GM12878 (cell line): ENCODE measurements around the gene APOE. TPM values are rescaled to one million over a fixed set of nuclear protein-coding genes. Genes with fewer than 3 reads are reported as not detected.
"Not testable (repeated sequence)": the region's sequence is repeated elsewhere in the genome, so short reads cannot be mapped to it uniquely, and the experiment has no call there.

Experiments
- ATAC-seq: fragments of 200-7000 bp; cut with Tn5 transposase; 3 replicates; pipeline ENCODE4 v1.9.1; 2020; ENCODE audit warnings: mild to moderate bottlenecking, moderate library complexity
- BruUV-seq: library from RNA; stranded (reverse); fragments of 400-500 nt; replicated peaks from 2 replicates; lab custom pipeline; 2021; lab: Mats Ljungman, UMichigan
- CTCF ChIA-PET: fragments of 300-600 bp; sonication (Branson Sonifier 250); formaldehyde crosslinking; extraction: SDS; loops from one replicate; lab custom pipeline; 2021; ENCODE audit warnings: inconsistent platforms; lab: Yijun Ruan, JAX
- POLR2A ChIA-PET: fragments of 350-600 bp; formaldehyde crosslinking; extraction: SDS; loops from one replicate; lab custom pipeline; 2021; ENCODE audit warnings: inconsistent platforms; lab: Charles Lee
- RAD21 ChIA-PET: fragments of 300-600 bp; sonication (Branson Sonifier 250); formaldehyde crosslinking; loops from one replicate; lab custom pipeline; 2023; ENCODE audit warnings: antibody characterized with exemption; ENCODE audit not compliant: unreplicated experiment; lab: Charles Lee
- SMC1A ChIA-PET: fragments of 300-600 bp; sonication (Branson Sonifier 250); formaldehyde crosslinking; loops from one replicate; lab custom pipeline; 2023; ENCODE audit not compliant: unreplicated experiment, uncharacterized antibody; lab: Charles Lee
- DNase-seq: peaks from one replicate; pipeline ENCODE4 v3.0.0-alpha.2; 2011; ENCODE audit warnings: low read depth, low spot score
- FAIRE-seq: peaks from 3 replicates; lab custom pipeline; 2011; peaks lifted over from hg19 to GRCh38; lab: Jason Lieb, UNC
- H2AFZ ChIP-seq: 2 replicates; pipeline ENCODE4 v1.6.0; 2011; ENCODE audit warnings: low read depth, low read length, control low read depth; ENCODE audit not compliant: control insufficient read depth
- H3K27ac ChIP-seq: 2 replicates; pipeline ENCODE4 v1.5.1; 2011; ENCODE audit warnings: control low read depth; ENCODE audit not compliant: control insufficient read depth, insufficient read depth
- H3K27me3 ChIP-seq, 2 experiments: replicated peaks in 1 of 2; 2 replicates each; pipeline versions ENCODE4 v1.6.0 to v1.6.1; 2011; ENCODE audit warnings: low read length in 1 of 2; ENCODE audit not compliant: control insufficient read depth in 2 of 2, insufficient read depth in 2 of 2
- H3K36me3 ChIP-seq, 2 experiments: 2 replicates each; pipeline ENCODE4 v1.5.1; 2011; ENCODE audit warnings: low read length in 1 of 2; ENCODE audit not compliant: control insufficient read depth in 2 of 2, insufficient read depth in 2 of 2
- H3K4me1 ChIP-seq: 2 replicates; pipeline ENCODE4 v1.6.1; 2011; ENCODE audit warnings: mild to moderate bottlenecking, low read length, moderate library complexity, mixed read lengths; ENCODE audit not compliant: control insufficient read depth, insufficient read depth
- H3K4me2 ChIP-seq: 2 replicates; pipeline ENCODE4 v1.6.0; 2011; ENCODE audit warnings: control low read depth; ENCODE audit not compliant: control insufficient read depth, insufficient read depth
- H3K4me3 ChIP-seq: fragments of 200-600 bp; sonication (generic); 2 replicates; pipeline ENCODE4 v1.5.1; 2016
- H3K79me2 ChIP-seq: 2 replicates; pipeline ENCODE4 v1.6.0; 2011; ENCODE audit warnings: low read length; ENCODE audit not compliant: control insufficient read depth, insufficient read depth
- H3K9ac ChIP-seq: 2 replicates; pipeline ENCODE4 v1.8.0; 2011; ENCODE audit warnings: low read length, control low read depth, mixed read lengths; ENCODE audit not compliant: control insufficient read depth, insufficient read depth
- H3K9me3 ChIP-seq: replicated peaks from 3 replicates; pipeline ENCODE4 v1.5.1; 2011; ENCODE audit warnings: mild to moderate bottlenecking, low read length; ENCODE audit not compliant: control insufficient read depth, insufficient read depth
- H4K20me1 ChIP-seq: 2 replicates; pipeline ENCODE4 v1.6.0; 2011; ENCODE audit not compliant: control insufficient read depth, insufficient read depth
- ATF2 ChIP-seq: IDR thresholded peaks from 2 replicates; pipeline ENCODE4 v1.6.1; 2012; ENCODE audit warnings: low read length, inconsistent platforms
- BRCA1 ChIP-seq: IDR thresholded peaks from 2 replicates; pipeline ENCODE4 v1.6.1; 2011; ENCODE audit warnings: low read depth, low read length, improper control_type of control experiment
- CEBPB ChIP-seq, 2 experiments: fragments of 150-350 bp in 1 of 2; IDR thresholded peaks; 2 replicates each; pipeline ENCODE4 v1.6.1; 2012 to 2014; ENCODE audit warnings: low read depth in 2 of 2, low read length in 2 of 2, borderline replicate concordance in 1 of 2, inconsistent platforms in 1 of 2
- NR2F1 ChIP-seq: fragments of 450-650 bp; conservative IDR thresholded peaks from 2 replicates; pipeline ENCODE4 v1.6.1; 2017; ENCODE audit warnings: mild to moderate bottlenecking
- PKNOX1 ChIP-seq: fragments of 450-650 bp; IDR thresholded peaks from 2 replicates; pipeline ENCODE4 v1.6.1; 2016; ENCODE audit warnings: mild to moderate bottlenecking
- RAD21 ChIP-seq: IDR thresholded peaks from 2 replicates; pipeline ENCODE4 v1.6.1; 2011; ENCODE audit warnings: mild to moderate bottlenecking, low read depth, low read length, moderate library complexity; ENCODE audit not compliant: insufficient read depth
- SIX5 ChIP-seq: IDR thresholded peaks from 2 replicates; pipeline ENCODE4 v1.6.1; 2011; ENCODE audit warnings: mild to moderate bottlenecking, low read depth, low read length, moderate library complexity; ENCODE audit not compliant: severe bottlenecking
- SP1 ChIP-seq: IDR thresholded peaks from one replicate; pipeline ENCODE4 v1.6.1; 2011; ENCODE audit warnings: low read depth, low read length
- ZNF687 ChIP-seq: fragments of 450-650 bp; IDR thresholded peaks from 2 replicates; pipeline ENCODE4 v1.6.1; 2017; ENCODE audit warnings: mild to moderate bottlenecking, moderate library complexity
- WGBS: methylation state at CpG from one replicate; pipeline ENCODE4 v1.1.6; 2016; ENCODE audit warnings: low lambda C conversion rate; ENCODE audit not compliant: insufficient replicate concordance, insufficient coverage; ENCODE audit errors: missing lambda C conversion rate; 5-methylcytosine and 5-hydroxymethylcytosine counted together
- in situ Hi-C: fragments of 300-500 bp; cut with MboI; formaldehyde crosslinking; loops from 9 replicates; pipeline ENCODE4 v1.14.3; 2018; ENCODE audit warnings: mixed read lengths
- intact Hi-C: fragments of 100-400 bp; cut with micrococcal nuclease; formaldehyde crosslinking; loops from one replicate; pipeline ENCODE4 v1.14.2; 2022; ENCODE audit not compliant: unreplicated experiment
- polyA plus RNA-seq, 11 experiments: library from polyadenylated mRNA; depleted of rRNA in 4 of 11; unstranded in 6 of 11; stranded (reverse) in 5 of 11; fragments of >200 nt; fragmentation: Nextera tagmentation in 4 of 11; fragmentation: Illumina TruSeq in 1 of 11; extraction: Ambion mirVana in 4 of 11; extraction: Trizol in 1 of 11; gene quantifications; 1 replicate in 1 of 11; 2 replicates in 10 of 11; pipeline versions ENCODE4 v1.2.1 to v1.2.3, GENCODE V29; 2011 to 2016; ENCODE audit warnings: inconsistent platforms in 2 of 11, missing spikeins in 2 of 11, low read depth in 1 of 11
- total RNA-seq, 4 experiments: library from RNA; depleted of rRNA in 3 of 4; stranded (reverse); fragments of >200 nt in 3 of 4; fragmentation: Illumina TruSeq in 1 of 4; extraction: Trizol in 1 of 4; gene quantifications; 2 replicates each; pipeline versions ENCODE4 v1.2.1 to v1.2.3, GENCODE V29; 2013 to 2021

The APOE gene
- total and polyA plus RNA-seq, 10 of the 15 experiments (the other 5 are each of a cell fraction or from before 2014, with no cell fraction given): 0.22 to 3.7 (median 0.44) TPM; not detected in 4

- CTCF ChIA-PET, H4K20me1 ChIP-seq, H3K9ac ChIP-seq, DNase-seq, in situ Hi-C loops, H3K4me1 ChIP-seq, H3K4me2 ChIP-seq, H3K4me3 ChIP-seq, H3K27ac ChIP-seq, POLR2A ChIA-PET, intact Hi-C loops, H3K79me2 ChIP-seq, H3K36me3 ChIP-seq, H2AFZ ChIP-seq, BruUV-seq, FAIRE-seq, H3K9me3 ChIP-seq, H3K27me3 ChIP-seq, SMC1A ChIA-PET: not testable (repeated sequence)
- peak; percentile 17; the same call in 2 of the 3 replicates for ATAC-seq
- RAD21 ChIA-PET: interaction anchor here (0.5 kb wide), 1 partner anchor 71 kb away, joined by 4 read pairs; no protein-coding TSS in a partner anchor
- WGBS: 30% methylated on average over 17 of the region's 19 CpGs
These were observed 20.9 kb downstream of the APOE start for GRCh38 chr19:44926245-44927077.

GRCh38 chr19:44927746-44928145 lies 22.1 kb downstream of the APOE start:
- H3K36me3 ChIP-seq: no peaks in the 10 kb centered on the region
- 4% methylated on average over 5 of the region's 5 CpGs for WGBS
- intact Hi-C loops: no loop called here
- no peak overlapping the region for H3K4me3 ChIP-seq
- no peaks in the 10 kb centered on the region; a peak in 1 of 4 replicates for H3K27me3 ChIP-seq
- DNase-seq (no peak), ATAC-seq (no peak), FAIRE-seq (no peak)
- no peak overlapping the region for H3K9ac ChIP-seq
- H2AFZ ChIP-seq: no peak overlapping the region
- CTCF ChIA-PET: no interaction called here
- H3K4me1 ChIP-seq: no peaks in the 10 kb centered on the region
- no peaks in the 10 kb centered on the region for H4K20me1 ChIP-seq
- BruUV-seq: no TSS peak
- POLR2A ChIA-PET: no interaction called here
- H3K79me2 ChIP-seq: no peaks in the 10 kb centered on the region
- RAD21 ChIA-PET: no interaction called here
- H3K9me3 ChIP-seq: no peaks in the 10 kb centered on the region
- in situ Hi-C loops: no loop called here
- no peak overlapping the region for H3K4me2 ChIP-seq
- SMC1A ChIA-PET: no interaction called here
- H3K27ac ChIP-seq: no peak overlapping the region
- TF ChIP-seq NR2F1 (no peak), PKNOX1 (no peak), BRCA1 (no peak), RAD21 (no peak), CEBPB (IDR thresholded peaks at IDR 0.05; ENCODE audit: borderline replicate concordance in 1 of 2, low read depth in 2 of 2, low read length in 2 of 2) (no peak), ZNF687 (no peak), SP1 (no peak), SIX5 (no peak), ATF2 (no peak)
